ENCODE results near the gene ZFY.
"Not testable (repeated sequence)": the region's sequence is repeated elsewhere in the genome, so short reads cannot be mapped to it uniquely, and the experiment has no call there.

ZFY gene

DNA sequence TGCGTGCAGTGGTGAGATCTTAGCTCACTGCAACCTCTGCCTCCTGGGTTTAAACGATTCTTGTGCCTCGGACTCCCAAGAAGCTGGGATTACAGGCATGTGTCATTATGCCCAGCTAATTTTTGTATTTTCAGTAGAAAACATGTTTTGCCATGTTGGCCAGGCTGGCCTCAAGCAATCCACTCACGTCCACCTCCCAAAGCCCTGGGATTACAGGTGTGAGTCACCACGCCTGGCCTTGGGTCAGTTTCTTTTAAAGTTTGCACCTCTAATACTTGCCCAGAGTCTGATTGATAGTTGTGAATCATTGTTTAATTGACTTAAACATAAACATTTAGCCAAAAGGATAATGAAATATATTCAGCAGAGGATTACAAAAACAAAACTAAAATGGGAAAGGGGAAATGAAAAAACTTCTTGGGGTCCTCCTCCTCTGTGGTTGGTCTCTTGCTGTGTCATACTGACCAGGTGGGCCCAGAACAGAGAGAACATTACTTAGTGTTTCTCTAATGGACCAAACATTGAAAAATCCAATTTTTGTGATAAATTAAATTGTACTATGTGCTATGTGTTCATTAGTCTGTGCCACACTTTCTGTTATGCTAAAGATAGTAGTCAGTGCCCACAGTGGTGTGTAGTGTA, 38.0 kb downstream of the ZFY start:
- no peak for DNase-seq (ENCODE audit: low spot score)

DNA sequence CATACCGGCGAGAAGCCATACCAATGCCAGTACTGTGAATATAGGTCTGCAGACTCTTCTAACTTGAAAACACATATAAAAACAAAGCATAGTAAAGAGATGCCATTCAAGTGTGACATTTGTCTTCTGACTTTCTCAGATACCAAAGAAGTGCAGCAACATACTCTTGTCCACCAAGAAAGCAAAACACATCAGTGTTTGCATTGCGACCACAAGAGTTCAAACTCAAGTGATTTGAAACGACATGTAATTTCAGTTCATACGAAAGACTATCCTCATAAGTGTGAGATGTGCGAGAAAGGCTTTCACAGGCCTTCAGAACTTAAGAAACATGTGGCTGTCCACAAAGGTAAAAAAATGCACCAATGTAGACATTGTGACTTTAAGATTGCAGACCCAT, 44.1 kb downstream of the ZFY start:
- no peak for DNase-seq (ENCODE audit: low spot score)

GRCh38 chrY:2984491-2984890, 49.3 kb downstream of the ZFY start:
- DNase-seq (ENCODE audit: low spot score): no peak

- not testable (repeated sequence) for DNase-seq (ENCODE audit: low spot score)
These were observed 52.0 kb downstream of the ZFY start for GRCh38 chrY:2987178-2987577.

DNA sequence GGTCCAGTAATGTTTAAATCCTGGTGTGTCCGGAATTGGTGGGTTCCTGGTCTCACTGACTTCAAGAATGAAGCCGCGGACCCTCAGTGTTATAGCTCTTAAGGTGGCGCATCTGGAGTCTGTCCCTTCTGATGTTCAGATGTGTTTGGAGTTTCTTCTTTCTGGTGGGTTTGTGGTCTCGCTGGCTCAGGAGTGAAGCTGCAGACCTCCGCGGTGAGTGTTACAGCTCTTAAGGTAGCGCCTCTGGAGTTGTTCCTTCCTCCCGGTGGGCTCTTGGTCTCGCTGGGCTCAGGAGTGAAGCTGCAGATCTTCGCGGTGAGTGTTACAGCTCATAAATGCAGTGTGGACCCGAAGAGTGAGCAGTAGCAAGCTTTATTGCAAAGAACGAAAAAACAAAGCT, 62.2 kb downstream of the ZFY start:
- not testable (repeated sequence) for DNase-seq (ENCODE audit: low spot score)

DNA sequence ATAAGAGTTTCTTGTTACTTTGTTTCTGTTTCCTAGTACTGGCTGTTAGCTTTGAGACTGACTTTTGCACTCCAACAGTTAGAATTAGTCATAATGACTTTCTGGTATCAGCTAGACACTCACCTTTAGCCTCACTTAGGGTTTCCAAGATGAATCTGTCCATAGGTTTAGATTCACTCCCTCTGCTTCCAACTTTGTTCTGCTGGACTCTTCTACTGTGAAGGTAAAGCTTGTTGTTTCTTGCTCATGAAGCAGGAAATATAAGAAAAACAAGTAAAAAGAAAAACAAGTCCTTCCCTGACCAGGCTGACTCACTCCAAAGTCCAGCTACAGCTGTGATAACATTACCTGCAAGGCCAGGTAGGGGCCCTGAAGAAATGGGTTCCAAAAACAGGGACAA, 67.0 kb downstream of the ZFY start:
- peak; percentile 46 for DNase-seq (ENCODE audit: low spot score)

DNA sequence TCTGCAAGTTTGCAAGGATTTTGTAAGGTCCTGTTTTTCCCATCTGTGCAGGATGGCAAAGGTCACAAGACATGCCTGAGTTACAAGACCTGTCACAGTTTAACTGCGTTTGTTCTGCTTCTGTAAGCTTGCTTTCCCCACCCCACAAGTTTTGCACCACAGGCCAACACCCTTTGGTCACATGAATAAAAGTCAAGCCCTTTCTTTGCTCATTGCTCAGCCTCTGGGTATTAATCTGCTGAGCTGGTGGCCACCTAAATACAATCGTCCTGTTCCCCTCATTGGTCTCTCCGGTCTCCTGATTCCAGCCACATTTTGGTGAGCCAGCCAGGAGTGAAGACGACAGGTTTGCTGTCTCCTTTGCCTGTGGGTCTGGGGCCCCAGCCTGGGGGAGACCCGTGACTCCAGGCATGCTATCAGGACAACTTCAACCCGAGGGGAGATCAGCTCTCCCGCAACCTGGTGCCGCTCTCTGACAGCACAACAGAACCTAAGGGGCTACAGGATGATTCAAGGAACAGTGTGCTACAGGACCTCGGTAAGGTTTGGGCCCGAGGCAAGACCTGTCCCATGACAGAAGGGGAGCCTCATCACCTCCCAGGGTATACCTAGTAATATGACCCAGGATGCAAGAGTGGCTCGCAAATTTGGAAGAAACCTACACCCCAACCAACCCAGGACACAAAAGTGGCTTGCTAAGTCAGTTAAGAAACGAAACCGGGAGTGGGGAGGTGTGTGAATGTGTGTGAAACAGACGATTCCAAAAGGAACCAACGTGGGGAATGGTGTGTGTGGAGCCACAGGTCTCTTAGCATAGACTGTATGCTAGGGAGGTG, 67.7 kb downstream of the ZFY start:
- peak; percentile 49 for DNase-seq (ENCODE audit: low spot score)

GRCh38 chrY:3003516-3003830, 68.3 kb downstream of the ZFY start:
- DNase-seq (ENCODE audit: low spot score): no peak

DNA sequence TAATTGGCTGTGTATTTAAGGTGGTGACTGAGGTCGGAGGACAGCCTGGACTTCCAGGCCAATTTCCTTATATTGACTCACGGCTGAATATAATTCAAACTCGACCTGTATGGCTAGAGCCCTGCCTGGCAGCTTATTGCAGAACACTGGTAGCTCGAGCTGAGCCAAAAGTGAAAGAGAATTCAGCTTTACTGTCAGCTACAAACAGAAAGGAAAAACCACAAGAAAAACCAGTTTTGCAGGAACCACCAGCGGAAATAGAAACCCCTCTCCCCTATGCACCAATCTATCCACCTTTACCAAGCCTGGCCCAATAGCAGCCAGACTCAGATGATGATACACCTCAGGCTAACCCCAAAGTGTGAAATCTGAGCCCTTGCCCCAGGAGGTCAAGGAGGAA, 68.7 kb downstream of the ZFY start:
- peak; percentile 34 for DNase-seq (ENCODE audit: low spot score)

GRCh38 chrY:3006031-3006430, 70.8 kb downstream of the ZFY start:
- DNase-seq (ENCODE audit: low spot score): not testable (repeated sequence)

- no peak for DNase-seq (ENCODE audit: low spot score)
These were observed 72.8 kb downstream of the ZFY start for GRCh38 chrY:3007967-3008366.

GRCh38 chrY:3012226-3012625, 77.0 kb downstream of the ZFY start:
- peak; percentile 63 for DNase-seq (ENCODE audit: low spot score)

GRCh38 chrY:3016594-3016993, 81.4 kb downstream of the ZFY start:
- DNase-seq (ENCODE audit: low spot score): no peak

DNA sequence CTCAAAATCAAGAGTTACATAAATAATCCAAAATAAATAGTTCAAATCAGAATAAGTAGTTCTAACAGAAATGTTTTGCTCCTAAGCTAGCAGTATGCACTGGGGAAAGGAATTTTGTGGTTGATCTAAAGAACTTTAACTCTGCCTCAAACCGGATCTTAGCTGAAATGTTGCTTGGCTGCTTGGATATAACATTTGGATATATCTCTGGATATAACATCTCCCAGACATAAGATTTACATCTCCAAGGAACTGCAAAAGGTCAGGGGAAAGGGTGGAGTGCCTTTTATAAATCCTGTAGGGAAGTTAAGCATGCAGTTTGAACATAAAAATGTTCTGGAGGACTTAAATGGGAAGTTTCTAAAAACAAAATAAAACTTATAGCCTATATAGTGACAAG, 83.4 kb downstream of the ZFY start:
- no peak for DNase-seq (ENCODE audit: low spot score)

GRCh38 chrY:3019584-3019983, 84.4 kb downstream of the ZFY start:
- DNase-seq (ENCODE audit: low spot score): no peak

- DNase-seq (ENCODE audit: low spot score): no peak
These were observed 86.0 kb downstream of the ZFY start for GRCh38 chrY:3021176-3021575.

GRCh38 chrY:3023606-3024005, 88.4 kb downstream of the ZFY start:
- no peak for DNase-seq (ENCODE audit: low spot score)

DNA sequence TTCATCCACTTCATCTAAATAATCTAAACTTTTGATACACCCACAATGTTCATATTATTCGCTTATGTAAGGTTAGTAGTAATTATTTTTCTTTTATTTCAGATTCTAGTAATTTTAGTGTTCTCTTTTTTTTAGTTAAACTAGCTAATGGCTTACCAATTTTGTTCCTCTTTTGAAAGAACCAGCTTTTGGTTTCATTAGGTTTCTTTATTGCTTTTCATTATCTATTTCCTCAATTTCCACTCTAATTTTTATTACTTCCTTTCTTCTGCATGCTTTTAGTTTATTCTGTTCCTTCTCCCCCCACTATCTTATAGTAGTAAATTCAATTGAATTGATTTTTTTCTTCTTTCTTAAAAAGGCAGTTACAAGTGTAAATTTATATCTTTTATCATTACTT, 90.2 kb downstream of the ZFY start:
- DNase-seq (ENCODE audit: low spot score): no peak
